Mesendoderm (in vitro differentiated cells): ENCODE results near the gene FBXO10.

Experiments
- DNase-seq: peaks from one replicate; pipeline ENCODE4 v3.0.0; 2013
- H2AK5ac ChIP-seq: 2 replicates; pipeline ENCODE4 v1.6.1; 2013; ENCODE audit warnings: low read length, inconsistent platforms
- H2BK120ac ChIP-seq: 2 replicates; pipeline ENCODE4 v1.6.1; 2013; ENCODE audit warnings: low read depth, mild to moderate bottlenecking, low read length, moderate library complexity, mixed read lengths
- H2BK15ac ChIP-seq: replicated peaks from 2 replicates; pipeline ENCODE4 v1.6.1; 2013; ENCODE audit warnings: low read depth, mild to moderate bottlenecking, moderate library complexity
- H2BK5ac ChIP-seq: 2 replicates; pipeline ENCODE4 v1.6.1; 2013; ENCODE audit warnings: low read length, inconsistent platforms
- H3K18ac ChIP-seq: 2 replicates; pipeline ENCODE4 v1.6.1; 2013; ENCODE audit warnings: mild to moderate bottlenecking, low read length, mixed read lengths
- H3K23ac ChIP-seq: one replicate; pipeline ENCODE4 v1.6.1; 2013; ENCODE audit warnings: low read length
- H3K27ac ChIP-seq: 2 replicates; pipeline ENCODE4 v1.5.1; 2013; ENCODE audit warnings: low read depth, mild to moderate bottlenecking, inconsistent platforms, low read length, moderate library complexity
- H3K27me3 ChIP-seq: 2 replicates; pipeline ENCODE4 v1.6.1; 2013; ENCODE audit warnings: low read length, control low read depth, mild to moderate bottlenecking, inconsistent platforms; ENCODE audit not compliant: insufficient read depth, poor library complexity
- H3K36me3 ChIP-seq: 2 replicates; pipeline ENCODE4 v1.6.1; 2013; ENCODE audit warnings: low read length, inconsistent platforms; ENCODE audit not compliant: control insufficient read depth, insufficient read depth
- H3K4ac ChIP-seq: one replicate; pipeline ENCODE4 v1.6.1; 2013; ENCODE audit warnings: low read depth, mild to moderate bottlenecking, low read length, moderate library complexity
- H3K4me1 ChIP-seq: 2 replicates; pipeline ENCODE4 v1.6.1; 2013; ENCODE audit warnings: low read depth, low read length, inconsistent platforms; ENCODE audit not compliant: control insufficient read depth
- H3K4me2 ChIP-seq: 2 replicates; pipeline ENCODE4 v1.6.1; 2013; ENCODE audit warnings: low read length
- H3K4me3 ChIP-seq: 2 replicates; pipeline ENCODE4 v1.5.1; 2013; ENCODE audit warnings: mild to moderate bottlenecking, low read length
- H3K56ac ChIP-seq: one replicate; pipeline ENCODE4 v1.6.1; 2013; ENCODE audit warnings: low read length
- H3K79me1 ChIP-seq: 2 replicates; pipeline ENCODE4 v1.6.1; 2013; ENCODE audit warnings: low read length, inconsistent platforms
- H3K79me2 ChIP-seq: 2 replicates; pipeline ENCODE4 v1.6.1; 2013; ENCODE audit warnings: mild to moderate bottlenecking, low read length; ENCODE audit not compliant: control insufficient read depth, insufficient read depth
- H3K9ac ChIP-seq: 2 replicates; pipeline ENCODE4 v1.6.1; 2013; ENCODE audit warnings: low read length, inconsistent platforms
- H4K5ac ChIP-seq: one replicate; pipeline ENCODE4 v1.6.1; 2013; ENCODE audit warnings: low read length
- H4K8ac ChIP-seq: one replicate; pipeline ENCODE4 v1.6.1; 2013; ENCODE audit warnings: low read depth, mild to moderate bottlenecking, control low read depth, low read length, moderate library complexity
- WGBS: extraction: QIAGEN DNeasy Blood & Tissue Kit; methylation state at CpG from one replicate; pipeline ENCODE4 v1.1.7; 2013; ENCODE audit warnings: low lambda C conversion rate, missing lambda C conversion rate; ENCODE audit not compliant: insufficient coverage; ENCODE audit errors: extremely low coverage; 5-methylcytosine and 5-hydroxymethylcytosine counted together

FBXO10 gene

GRCh38 chr9:37509536-37509935 lies 66.6 kb downstream of the FBXO10 start:
- Histone ChIP-seq H3K23ac (no peak overlapping the region), H3K4me1 (no peaks in the 10 kb centered on the region), H2BK5ac (no peak overlapping the region), H2BK15ac (no peak overlapping the region), H3K79me2 (no peaks in the 10 kb centered on the region), H2BK120ac (no peak overlapping the region), H3K4me2 (no peak overlapping the region), H3K27ac (no peak overlapping the region), H3K27me3 (no peaks in the 10 kb centered on the region), H3K79me1 (no peaks in the 10 kb centered on the region), H3K4ac (no peak overlapping the region), H2AK5ac (no peak overlapping the region), H3K18ac (no peak overlapping the region), H4K8ac (no peak overlapping the region), H4K5ac (no peak overlapping the region), H3K56ac (no peak overlapping the region), H3K36me3 (peaks cover 3% of the 10 kb centered on the region), H3K4me3 (no peak overlapping the region), H3K9ac (no peak overlapping the region)
- WGBS: no CpG with 5 or more reads among the region's 7 CpGs
- DNase-seq: no peak

GRCh38 chr9:37508834-37509206 lies 67.4 kb downstream of the FBXO10 start:
- no peaks in the 10 kb centered on the region for H3K27me3 ChIP-seq
- H2BK15ac ChIP-seq: no peak overlapping the region
- H3K36me3 ChIP-seq: peaks cover 3% of the 10 kb centered on the region
- H4K5ac ChIP-seq: no peak overlapping the region
- no peaks in the 10 kb centered on the region for H3K4me1 ChIP-seq
- H3K27ac ChIP-seq: no peak overlapping the region
- H3K23ac ChIP-seq: no peak overlapping the region
- no peak for DNase-seq
- no peaks in the 10 kb centered on the region for H3K79me1 ChIP-seq
- no peak overlapping the region for H2BK5ac ChIP-seq
- no peak overlapping the region for H3K9ac ChIP-seq
- H3K79me2 ChIP-seq: no peaks in the 10 kb centered on the region
- H3K56ac ChIP-seq: no peak overlapping the region
- no peak overlapping the region for H3K4me3 ChIP-seq
- H3K4ac ChIP-seq: no peak overlapping the region
- H2AK5ac ChIP-seq: no peak overlapping the region
- H3K18ac ChIP-seq: no peak overlapping the region
- no CpG with 5 or more reads among the region's 3 CpGs for WGBS
- H2BK120ac ChIP-seq: no peak overlapping the region
- no peak overlapping the region for H4K8ac ChIP-seq
- H3K4me2 ChIP-seq: no peak overlapping the region

DNA sequence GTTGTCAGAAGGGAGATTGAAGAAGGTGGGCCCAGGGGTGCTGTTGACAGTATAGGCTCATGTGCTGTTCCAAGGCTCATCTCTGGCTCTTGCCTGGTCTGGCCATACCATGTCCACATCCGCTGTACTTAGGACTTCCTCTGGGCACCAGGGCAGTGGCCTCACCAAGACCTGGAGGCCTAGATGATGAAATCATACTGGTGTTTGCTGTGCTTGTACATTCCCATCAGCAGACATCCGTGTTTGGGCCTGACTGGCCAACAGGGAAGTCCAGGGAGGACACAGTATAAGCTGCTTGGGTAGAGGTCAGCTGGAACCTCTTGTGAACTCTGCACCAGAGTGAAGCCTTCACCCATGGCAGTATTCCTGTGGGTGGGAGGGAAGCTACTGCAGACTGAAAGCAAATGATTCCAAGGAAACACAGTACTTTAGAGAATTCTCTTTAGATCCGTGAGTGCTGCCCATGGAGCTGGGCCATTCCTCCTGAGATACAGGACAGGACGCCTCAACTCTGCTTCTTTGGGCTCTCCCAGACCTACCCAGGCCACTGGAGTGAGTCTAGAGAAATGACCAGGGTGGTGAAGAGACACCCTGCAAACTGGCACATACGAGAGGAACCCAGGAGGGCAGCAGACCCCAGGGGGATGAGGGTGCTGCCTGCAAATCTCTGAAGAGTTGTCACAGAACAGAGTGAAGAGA lies 67.9 kb downstream of the FBXO10 start:
- Histone ChIP-seq H3K79me2 (no peaks in the 10 kb centered on the region), H3K23ac (no peak overlapping the region), H4K8ac (no peak overlapping the region), H2BK5ac (no peak overlapping the region), H3K36me3 (peaks cover 3% of the 10 kb centered on the region), H3K27me3 (no peaks in the 10 kb centered on the region), H3K27ac (no peak overlapping the region), H3K4me3 (no peak overlapping the region), H3K4ac (no peak overlapping the region), H3K18ac (no peak overlapping the region), H2AK5ac (no peak overlapping the region), H3K56ac (no peak overlapping the region), H3K9ac (no peak overlapping the region), H2BK15ac (no peak overlapping the region), H3K4me1 (no peaks in the 10 kb centered on the region), H4K5ac (no peak overlapping the region), H3K4me2 (no peak overlapping the region), H2BK120ac (no peak overlapping the region), H3K79me1 (no peaks in the 10 kb centered on the region)
- no peak for DNase-seq
- WGBS: no CpG with 5 or more reads among the region's 5 CpGs

DNA sequence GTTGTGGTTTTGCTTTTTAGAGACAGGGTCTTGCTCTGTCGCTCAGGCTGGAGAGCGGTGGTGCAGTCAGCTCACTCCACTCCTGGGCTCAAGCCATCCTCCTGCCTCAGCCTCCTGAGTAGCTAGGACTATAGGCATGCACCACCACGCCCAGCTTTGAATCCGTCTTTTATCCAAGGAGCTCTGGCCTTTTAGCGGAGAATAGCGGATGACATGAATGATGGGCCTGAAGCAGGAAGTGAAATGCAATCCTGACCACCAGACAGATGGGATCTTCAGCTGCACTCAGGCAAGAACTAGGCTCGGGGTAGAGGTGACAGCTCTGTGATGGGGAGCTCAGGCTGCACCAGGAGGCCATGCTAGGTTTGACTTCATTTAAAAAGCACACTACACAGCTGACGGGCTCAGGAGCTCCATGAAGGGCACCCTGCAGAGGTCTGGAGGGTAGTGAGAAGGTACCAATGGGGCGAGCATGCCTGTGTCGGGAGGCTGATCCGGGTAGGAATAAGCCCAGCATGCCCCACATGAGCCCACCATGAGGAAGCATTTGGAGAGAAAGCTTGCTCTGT lies 68.5 kb downstream of the FBXO10 start:
- H4K5ac ChIP-seq: no peak overlapping the region
- no peaks in the 10 kb centered on the region for H3K4me1 ChIP-seq
- H3K36me3 ChIP-seq: peaks cover 6% of the 10 kb centered on the region
- no peak overlapping the region for H3K4ac ChIP-seq
- no peak overlapping the region for H2AK5ac ChIP-seq
- H3K4me3 ChIP-seq: no peak overlapping the region
- H4K8ac ChIP-seq: no peak overlapping the region
- WGBS: no CpG with 5 or more reads among the region's 11 CpGs
- DNase-seq: no peak
- no peak overlapping the region for H3K27ac ChIP-seq
- no peak overlapping the region for H2BK15ac ChIP-seq
- no peak overlapping the region for H3K23ac ChIP-seq
- no peaks in the 10 kb centered on the region for H3K27me3 ChIP-seq
- H2BK5ac ChIP-seq: no peak overlapping the region
- no peaks in the 10 kb centered on the region for H3K79me2 ChIP-seq
- H3K4me2 ChIP-seq: no peak overlapping the region
- H3K79me1 ChIP-seq: no peaks in the 10 kb centered on the region
- no peak overlapping the region for H3K56ac ChIP-seq
- H3K9ac ChIP-seq: no peak overlapping the region
- no peak overlapping the region for H3K18ac ChIP-seq
- no peak overlapping the region for H2BK120ac ChIP-seq

DNA sequence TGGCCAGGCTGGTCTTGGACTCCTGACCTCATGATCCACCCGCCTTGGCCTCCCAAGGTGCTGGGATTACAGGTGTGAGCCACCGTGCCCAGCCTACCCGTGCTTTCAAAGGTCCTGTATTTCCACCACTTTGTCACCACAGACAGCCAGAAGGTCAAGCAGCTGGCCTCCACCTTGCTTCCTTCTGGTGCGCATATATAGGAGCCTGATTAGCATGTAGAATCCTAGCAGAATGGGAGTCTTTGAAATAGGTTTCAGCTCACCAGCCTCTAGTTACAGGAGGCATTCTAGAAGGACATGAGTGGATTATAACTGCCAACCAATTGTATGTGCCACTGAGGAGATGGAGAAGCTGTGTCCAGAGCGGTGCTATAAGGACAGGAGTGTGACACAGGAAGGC lies 71.6 kb downstream of the FBXO10 start:
- Histone ChIP-seq H3K9ac (no peak overlapping the region), H3K27me3 (no peaks in the 10 kb centered on the region), H3K4me3 (no peak overlapping the region), H3K79me2 (no peaks in the 10 kb centered on the region), H3K4ac (no peak overlapping the region), H3K23ac (no peak overlapping the region), H3K36me3 (peaks cover 13% of the 10 kb centered on the region), H3K79me1 (no peaks in the 10 kb centered on the region), H2BK15ac (no peak overlapping the region), H2BK5ac (no peak overlapping the region), H2BK120ac (no peak overlapping the region), H4K5ac (no peak overlapping the region), H2AK5ac (no peak overlapping the region), H4K8ac (no peak overlapping the region), H3K27ac (no peak overlapping the region), H3K4me2 (no peak overlapping the region), H3K56ac (no peak overlapping the region), H3K18ac (no peak overlapping the region), H3K4me1 (no peaks in the 10 kb centered on the region)
- no peak for DNase-seq
- WGBS: no CpG with 5 or more reads among the region's 5 CpGs

DNA sequence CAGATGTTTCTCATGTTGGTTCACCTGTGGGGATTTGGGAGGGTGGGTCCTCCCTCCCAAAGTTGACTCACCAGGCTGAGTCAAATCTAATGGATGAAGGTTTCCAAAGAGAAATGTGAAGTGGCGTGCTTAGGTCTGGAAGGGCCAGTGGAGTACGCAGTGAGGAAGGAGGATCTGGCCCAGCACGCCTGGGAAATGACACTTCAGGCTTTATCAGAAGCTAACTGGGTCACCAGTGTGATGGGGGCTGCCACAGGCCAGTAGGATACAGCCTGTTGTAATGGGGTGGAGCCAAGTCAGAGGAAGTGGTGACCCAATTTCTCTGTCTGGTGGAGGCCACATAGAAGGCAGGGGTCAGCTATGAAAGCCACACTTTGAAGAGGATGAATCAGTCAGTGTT lies 72.4 kb downstream of the FBXO10 start:
- H3K56ac ChIP-seq: no peak overlapping the region
- H3K4ac ChIP-seq: no peak overlapping the region
- no peaks in the 10 kb centered on the region for H3K27me3 ChIP-seq
- H2AK5ac ChIP-seq: no peak overlapping the region
- H3K4me2 ChIP-seq: no peak overlapping the region
- peaks cover 13% of the 10 kb centered on the region for H3K36me3 ChIP-seq
- no peaks in the 10 kb centered on the region for H3K79me1 ChIP-seq
- H4K5ac ChIP-seq: no peak overlapping the region
- H3K79me2 ChIP-seq: no peaks in the 10 kb centered on the region
- H2BK120ac ChIP-seq: no peak overlapping the region
- no peak overlapping the region for H3K18ac ChIP-seq
- no peak overlapping the region for H3K23ac ChIP-seq
- no peaks in the 10 kb centered on the region for H3K4me1 ChIP-seq
- H3K9ac ChIP-seq: no peak overlapping the region
- no peak overlapping the region for H2BK15ac ChIP-seq
- H3K27ac ChIP-seq: no peak overlapping the region
- H4K8ac ChIP-seq: no peak overlapping the region
- no peak overlapping the region for H3K4me3 ChIP-seq
- DNase-seq: peak; percentile 4
- H2BK5ac ChIP-seq: no peak overlapping the region
- no CpG with 5 or more reads among the region's 3 CpGs for WGBS
